Neural crest cell (in vitro differentiated cells): ENCODE measurements around the gene MICAL2. TPM values are rescaled to one million over a fixed set of nuclear protein-coding genes. Genes with fewer than 3 reads are reported as not detected.

Source experiments
- DNase-seq: peaks from one replicate; pipeline ENCODE4 v3.0.0; 2021; ENCODE audit warnings: low read depth, mixed read lengths, low spot score
- H3K27ac Mint-ChIP-seq: one replicate; pipeline ENCODE4 v1.8.0; 2021; ENCODE audit warnings: mild to moderate bottlenecking, mixed read lengths; ENCODE audit not compliant: unreplicated experiment
- H3K27me3 Mint-ChIP-seq: 2 replicates; pipeline ENCODE4 v1.8.0; 2021; ENCODE audit warnings: low read depth, mild to moderate bottlenecking, mixed read lengths
- H3K36me3 Mint-ChIP-seq: 2 replicates; pipeline ENCODE4 v1.8.0; 2021; ENCODE audit warnings: low read depth, mild to moderate bottlenecking, mixed read lengths
- H3K4me1 Mint-ChIP-seq: 2 replicates; pipeline ENCODE4 v1.8.0; 2021; ENCODE audit warnings: mixed read lengths
- H3K4me3 Mint-ChIP-seq: one replicate; pipeline ENCODE4 v1.8.0; 2021; ENCODE audit warnings: mild to moderate bottlenecking, mixed read lengths
- H3K9me3 Mint-ChIP-seq: 2 replicates; pipeline ENCODE4 v1.8.0; 2021; ENCODE audit warnings: mixed read lengths
- total RNA-seq: library from RNA; stranded (reverse); gene quantifications from 2 replicates; pipeline ENCODE4 v1.2.1, GENCODE V29; 2021
- TF ChIP-seq, protein P1 (sequence below): fragments of 200-600 bp; sonication (generic); conservative IDR thresholded peaks from 2 replicates; pipeline ENCODE4 v1.5.0; 2021; ENCODE audit warnings: antibody characterized with exemption, mild to moderate bottlenecking

Gene MICAL2
- total RNA-seq, 1 donor from 2014 or later: 1.1 TPM

DNA sequence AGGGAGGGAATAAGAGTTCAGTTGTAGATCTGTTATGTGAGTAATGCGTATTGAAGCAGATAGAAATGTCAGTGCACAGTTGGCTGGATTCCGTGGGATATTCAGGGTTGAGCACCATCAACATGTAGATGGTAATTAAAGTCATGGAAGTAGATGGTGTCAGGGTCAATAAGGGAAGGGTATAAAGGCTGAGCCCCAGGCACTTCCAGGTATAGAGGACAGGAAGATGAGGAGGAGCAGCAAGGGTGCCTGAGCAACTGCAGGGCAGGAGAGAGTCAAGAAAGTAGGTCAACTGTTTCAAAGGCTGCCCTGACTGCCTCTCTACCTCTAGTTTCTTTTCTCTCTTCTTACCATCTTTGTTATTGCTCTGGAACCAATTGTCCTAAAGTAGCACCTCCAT lies 85.9 kb downstream of the MICAL2 start:
- TF ChIP-seq, protein P1, sequence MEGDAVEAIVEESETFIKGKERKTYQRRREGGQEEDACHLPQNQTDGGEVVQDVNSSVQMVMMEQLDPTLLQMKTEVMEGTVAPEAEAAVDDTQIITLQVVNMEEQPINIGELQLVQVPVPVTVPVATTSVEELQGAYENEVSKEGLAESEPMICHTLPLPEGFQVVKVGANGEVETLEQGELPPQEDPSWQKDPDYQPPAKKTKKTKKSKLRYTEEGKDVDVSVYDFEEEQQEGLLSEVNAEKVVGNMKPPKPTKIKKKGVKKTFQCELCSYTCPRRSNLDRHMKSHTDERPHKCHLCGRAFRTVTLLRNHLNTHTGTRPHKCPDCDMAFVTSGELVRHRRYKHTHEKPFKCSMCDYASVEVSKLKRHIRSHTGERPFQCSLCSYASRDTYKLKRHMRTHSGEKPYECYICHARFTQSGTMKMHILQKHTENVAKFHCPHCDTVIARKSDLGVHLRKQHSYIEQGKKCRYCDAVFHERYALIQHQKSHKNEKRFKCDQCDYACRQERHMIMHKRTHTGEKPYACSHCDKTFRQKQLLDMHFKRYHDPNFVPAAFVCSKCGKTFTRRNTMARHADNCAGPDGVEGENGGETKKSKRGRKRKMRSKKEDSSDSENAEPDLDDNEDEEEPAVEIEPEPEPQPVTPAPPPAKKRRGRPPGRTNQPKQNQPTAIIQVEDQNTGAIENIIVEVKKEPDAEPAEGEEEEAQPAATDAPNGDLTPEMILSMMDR: no peak
- Mint-ChIP-seq H3K4me1 (peaks cover 15% of the 10 kb centered on the region), H3K27ac (no peak overlapping the region), H3K36me3 (no peaks in the 10 kb centered on the region), H3K4me3 (no peak overlapping the region), H3K9me3 (peaks cover 3% of the 10 kb centered on the region), H3K27me3 (no peaks in the 10 kb centered on the region)
- no peak for DNase-seq

DNA sequence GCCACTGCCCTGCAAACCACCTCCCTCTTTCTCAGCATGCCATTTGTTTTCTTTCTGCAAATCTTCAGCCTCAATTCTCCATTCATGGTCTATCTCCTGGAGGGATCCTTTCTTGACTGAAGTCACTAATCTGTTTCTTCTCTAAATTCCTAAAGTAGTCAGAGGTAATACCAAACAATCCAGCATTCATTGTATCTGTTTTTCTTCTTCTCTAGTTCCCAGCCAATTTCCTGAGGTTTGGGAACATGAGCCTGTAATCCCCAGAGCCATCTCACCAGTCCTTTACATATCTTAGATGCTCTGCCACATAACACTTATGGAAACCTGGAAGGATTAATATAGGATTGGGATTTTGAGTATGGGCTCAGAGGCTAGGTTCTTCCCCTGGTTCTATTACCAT lies 86.5 kb downstream of the MICAL2 start:
- no peak overlapping the region for H3K4me3 Mint-ChIP-seq
- TF ChIP-seq, protein P1: no peak
- H3K36me3 Mint-ChIP-seq: no peaks in the 10 kb centered on the region
- no peaks in the 10 kb centered on the region for H3K27me3 Mint-ChIP-seq
- no peak overlapping the region for H3K27ac Mint-ChIP-seq
- DNase-seq: no peak
- peaks cover 15% of the 10 kb centered on the region for H3K4me1 Mint-ChIP-seq
- peaks cover 3% of the 10 kb centered on the region for H3K9me3 Mint-ChIP-seq

DNA sequence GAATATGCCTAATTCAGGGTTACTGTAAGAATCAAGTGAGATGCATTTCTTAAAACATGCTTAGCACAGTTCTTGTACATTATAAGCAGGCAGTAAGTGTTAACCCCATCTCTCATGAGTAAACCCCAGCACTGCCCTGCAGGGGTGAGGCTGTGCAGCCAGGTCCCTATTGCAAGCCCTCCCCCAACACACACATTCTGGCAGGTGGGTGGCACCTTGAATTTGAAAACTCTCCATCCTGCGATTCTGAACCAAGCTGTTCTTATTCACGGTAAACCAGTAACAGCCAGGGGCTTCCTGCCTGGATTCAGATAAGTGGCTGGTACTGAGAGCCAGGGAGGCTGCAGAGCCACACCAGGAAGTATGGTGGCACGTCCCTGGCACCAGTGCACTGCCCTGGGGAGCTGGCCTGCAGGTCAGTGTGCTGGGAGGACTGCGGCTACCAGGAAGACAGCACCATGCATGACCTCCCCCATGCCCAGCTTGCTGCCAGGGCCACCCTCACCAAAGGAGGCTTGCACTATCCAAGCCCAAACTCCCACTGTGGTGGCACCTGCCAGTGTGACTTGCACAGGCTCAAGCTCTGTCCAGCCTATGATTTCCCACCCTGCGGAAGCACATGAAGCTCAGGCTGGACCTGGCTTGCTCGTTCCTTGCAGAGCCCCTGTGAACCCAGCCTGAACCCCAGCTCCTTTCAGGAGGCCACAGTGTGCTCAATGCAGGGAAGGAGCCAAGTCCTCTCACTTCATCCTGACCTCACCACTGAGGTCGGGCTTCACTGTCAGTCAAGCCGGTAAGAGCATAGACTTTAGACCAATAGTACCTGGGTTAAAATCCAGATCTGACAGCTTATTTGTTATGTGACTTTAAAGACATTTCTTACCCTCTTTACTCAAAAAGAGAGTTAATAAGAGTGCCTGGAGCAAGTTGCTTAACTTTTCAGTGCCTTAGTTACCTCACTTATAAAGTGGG lies 88.1 kb downstream of the MICAL2 start:
- Mint-ChIP-seq H3K36me3 (no peaks in the 10 kb centered on the region), H3K27ac (no peak overlapping the region), H3K4me1 (peaks cover 15% of the 10 kb centered on the region), H3K27me3 (no peaks in the 10 kb centered on the region), H3K9me3 (peaks cover 3% of the 10 kb centered on the region), H3K4me3 (no peak overlapping the region)
- DNase-seq: no peak
- TF ChIP-seq, protein P1: no peak

DNA sequence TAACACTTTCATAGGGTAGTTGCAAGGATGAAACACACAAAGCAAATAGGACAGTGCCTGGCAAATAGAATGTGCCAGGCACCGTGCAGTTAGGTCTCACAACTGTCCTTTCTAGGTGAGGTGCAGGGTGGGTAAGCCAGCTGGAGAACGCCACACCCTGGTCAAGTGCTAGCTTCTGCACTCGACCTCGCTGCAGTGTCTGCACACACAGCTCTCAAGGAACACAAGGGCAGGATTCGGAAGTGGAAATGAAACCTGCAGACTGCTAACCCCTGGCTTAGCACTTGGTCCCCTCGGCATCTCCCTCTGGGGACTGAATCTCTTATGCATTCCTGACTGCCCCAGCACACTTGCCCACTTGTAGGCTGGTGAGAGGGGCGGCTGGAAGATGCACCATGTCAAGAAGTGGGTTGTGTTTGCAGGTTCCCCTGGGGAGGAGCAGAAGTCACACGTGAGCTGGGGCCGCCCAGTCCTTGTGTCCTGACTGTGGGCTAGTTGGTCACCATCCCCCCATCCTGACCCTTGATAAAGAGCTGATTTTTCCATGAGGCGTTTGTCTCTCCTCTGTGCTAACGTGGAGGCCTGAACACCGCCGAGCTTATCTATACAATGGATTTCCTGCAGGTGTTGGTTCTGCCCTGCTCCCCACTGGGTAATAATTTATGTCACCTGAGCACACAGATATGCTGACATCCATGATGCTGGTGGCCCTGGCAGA lies 89.0 kb downstream of the MICAL2 start:
- no peak overlapping the region for H3K4me3 Mint-ChIP-seq
- peaks cover 15% of the 10 kb centered on the region for H3K4me1 Mint-ChIP-seq
- TF ChIP-seq, protein P1: no peak
- no peaks in the 10 kb centered on the region for H3K36me3 Mint-ChIP-seq
- DNase-seq: no peak
- H3K9me3 Mint-ChIP-seq: peaks cover 3% of the 10 kb centered on the region
- no peak overlapping the region for H3K27ac Mint-ChIP-seq
- H3K27me3 Mint-ChIP-seq: no peaks in the 10 kb centered on the region

DNA sequence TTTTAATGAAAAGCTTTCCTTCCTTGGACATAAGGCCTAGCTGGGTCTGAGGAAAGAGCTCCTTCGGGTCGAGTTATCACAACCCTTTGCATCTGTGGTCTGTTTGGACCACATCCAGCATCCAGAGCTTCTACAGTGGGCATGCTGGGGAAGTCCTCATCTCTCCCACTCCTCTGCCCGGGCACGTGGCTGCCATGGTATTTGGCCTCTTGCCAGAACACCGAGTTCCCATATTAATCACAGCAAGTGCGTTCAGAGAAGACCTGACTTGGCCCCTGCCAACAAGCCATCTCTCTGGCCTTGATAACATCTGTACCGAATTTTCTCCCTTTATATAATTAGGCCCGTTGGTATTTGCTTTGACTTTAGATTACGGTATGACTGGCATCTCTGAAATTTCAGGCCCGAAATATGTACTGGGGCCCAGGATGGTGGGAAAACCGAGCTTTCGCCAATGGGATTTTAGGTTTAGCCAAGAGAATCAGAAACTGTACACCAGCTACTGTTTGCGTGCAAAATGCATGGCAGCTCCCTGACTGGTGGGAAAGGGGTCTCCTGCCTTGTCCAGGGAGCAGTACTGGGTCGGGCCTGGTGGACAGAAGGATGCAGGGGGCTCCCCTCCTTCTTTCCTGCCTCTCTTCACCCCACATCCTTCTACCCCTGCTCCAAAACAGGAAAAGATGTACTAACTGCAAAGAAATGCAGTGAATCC lies 90.0 kb downstream of the MICAL2 start:
- peak overlapping the region; percentile 51 for H3K27ac Mint-ChIP-seq
- H3K27me3 Mint-ChIP-seq: no peaks in the 10 kb centered on the region
- TF ChIP-seq, protein P1: no peak
- no peaks in the 10 kb centered on the region for H3K36me3 Mint-ChIP-seq
- peaks cover 11% of the 10 kb centered on the region for H3K4me1 Mint-ChIP-seq
- H3K4me3 Mint-ChIP-seq: no peak overlapping the region
- H3K9me3 Mint-ChIP-seq: peaks cover 3% of the 10 kb centered on the region
- no peak for DNase-seq
